Measurements from ENCODE around the gene FMNL2.

FMNL2 gene

DNA sequence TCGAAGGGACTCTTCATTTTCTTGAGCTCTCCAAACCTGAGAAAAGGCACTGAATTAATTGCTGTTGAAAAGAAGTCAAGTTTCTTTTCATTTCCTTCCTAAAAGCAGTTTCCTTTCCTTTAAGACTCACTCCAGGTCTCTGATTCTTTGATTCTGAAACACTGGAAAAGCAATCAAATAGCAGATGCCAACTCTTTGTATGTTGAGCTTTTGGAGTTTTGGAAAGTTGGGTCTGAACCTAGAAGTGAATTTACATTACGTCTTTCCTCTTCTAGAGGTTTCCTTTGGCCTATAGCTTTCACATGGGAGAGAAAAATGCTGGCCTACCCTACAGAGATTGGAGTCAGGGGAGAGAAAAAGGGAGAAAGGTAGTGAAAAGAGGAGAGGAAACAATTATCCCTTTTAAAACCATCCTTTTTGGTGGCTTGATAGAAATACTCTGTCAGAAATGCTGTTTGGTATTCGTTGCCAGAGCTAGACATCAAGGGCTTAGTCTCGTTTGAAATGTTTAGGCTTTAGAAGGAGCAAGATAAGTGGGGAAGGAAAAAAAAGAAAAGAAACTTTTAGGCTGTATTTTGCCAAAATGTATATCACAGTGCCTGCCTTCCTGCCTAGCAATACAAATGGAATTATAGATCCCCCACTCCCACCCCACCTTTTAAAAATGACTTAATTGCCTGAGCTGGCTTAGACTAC lies 194.6 kb downstream of the FMNL2 start:
- DNase-seq (ENCODE audit: low read depth) = no peak

- DNase-seq (ENCODE audit: low read depth) = no peak
These were observed 197.3 kb downstream of the FMNL2 start for GRCh38 chr2:152532241-152532640.

DNA sequence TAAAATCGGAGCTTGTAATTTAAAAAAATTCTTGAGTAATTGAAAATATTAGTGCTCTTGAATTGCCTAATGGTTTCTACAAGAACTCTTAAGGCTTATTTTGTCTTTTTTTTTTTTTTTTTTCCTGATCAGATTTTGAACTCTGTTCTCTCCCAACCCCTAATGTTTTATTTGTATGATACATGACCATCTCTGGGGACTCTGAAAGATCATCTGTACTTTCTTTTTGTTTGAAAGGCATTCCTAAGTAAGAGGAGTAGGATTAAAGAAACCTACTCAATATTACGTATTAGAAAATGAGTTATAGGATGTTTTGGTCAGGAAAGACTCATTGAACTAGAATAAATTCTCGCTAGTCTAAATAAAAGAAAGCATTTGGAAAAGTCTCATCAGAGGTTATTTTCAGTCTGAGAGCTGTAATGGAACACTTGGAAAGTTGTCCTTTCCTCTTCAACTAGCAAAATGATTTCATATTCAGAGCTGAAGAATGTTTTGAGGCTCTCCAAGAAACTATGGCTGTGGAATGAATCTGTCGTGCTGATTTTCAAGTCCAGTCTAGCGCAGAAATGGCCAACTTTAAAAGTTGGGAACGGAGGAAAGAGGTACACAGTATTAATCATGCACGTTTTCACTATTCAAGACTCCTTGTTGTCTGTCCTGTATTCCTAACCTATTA lies 199.6 kb downstream of the FMNL2 start:
- no peak for DNase-seq (ENCODE audit: low read depth)

DNA sequence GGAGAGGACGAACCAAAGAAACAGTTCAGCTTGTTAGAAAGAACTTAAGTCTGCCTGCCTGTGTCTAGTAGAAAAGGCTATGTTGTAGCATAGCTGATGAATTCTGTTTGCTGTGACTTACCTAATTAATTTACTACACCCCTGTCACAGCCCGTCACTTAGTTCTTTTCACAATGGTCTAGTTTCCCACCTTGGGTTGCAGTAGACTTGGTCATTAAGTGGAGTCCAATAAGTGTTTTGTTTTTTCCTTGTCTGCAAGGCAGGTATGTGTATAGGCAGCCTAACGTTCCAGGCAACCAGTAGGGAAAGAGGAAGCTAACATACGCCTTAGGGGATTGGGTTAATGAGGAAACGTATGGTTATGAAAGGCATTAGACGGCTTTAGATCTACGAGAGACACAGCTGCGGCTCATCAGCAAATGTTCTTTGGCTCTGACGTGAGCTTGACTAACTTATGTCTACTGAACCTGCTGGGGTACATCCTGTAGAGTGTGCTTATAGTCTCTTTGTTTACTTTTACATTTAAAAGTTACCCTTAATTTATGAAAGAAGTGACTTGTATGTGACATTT lies 202.2 kb downstream of the FMNL2 start:
- no peak for DNase-seq (ENCODE audit: low read depth)

- no peak for DNase-seq (ENCODE audit: low read depth)
These were observed 204.4 kb downstream of the FMNL2 start for GRCh38 chr2:152539424-152539823.

GRCh38 chr2:152541712-152542111 lies 206.7 kb downstream of the FMNL2 start:
- no peak for DNase-seq (ENCODE audit: low read depth)

GRCh38 chr2:152542337-152542994 lies 207.5 kb downstream of the FMNL2 start:
- DNase-seq (ENCODE audit: low read depth) = no peak

- no peak for DNase-seq (ENCODE audit: low read depth)
These were observed 208.1 kb downstream of the FMNL2 start for GRCh38 chr2:152542995-152543481.

- DNase-seq (ENCODE audit: low read depth) = no peak
These were observed 208.7 kb downstream of the FMNL2 start for GRCh38 chr2:152543717-152544116.

DNA sequence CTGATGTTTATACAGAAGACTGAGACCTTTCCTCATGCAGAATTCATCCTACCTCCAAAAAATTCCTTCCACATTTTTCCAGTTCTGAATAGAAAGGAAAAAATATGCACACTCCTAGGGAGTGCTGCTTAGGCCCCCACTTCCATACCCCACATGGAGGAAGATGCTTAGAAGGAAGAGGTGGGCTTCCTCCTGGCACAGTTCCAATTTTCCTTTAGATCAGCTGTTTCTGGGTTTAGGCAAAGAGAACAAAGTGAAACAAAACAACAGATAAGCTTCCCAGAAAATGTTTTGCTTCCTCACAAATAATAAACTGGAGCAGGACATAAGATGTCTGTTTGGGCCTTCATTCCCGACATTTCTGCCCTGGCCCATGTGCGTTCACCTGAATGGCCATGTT lies 209.7 kb downstream of the FMNL2 start:
- DNase-seq (ENCODE audit: low read depth) = no peak

DNA sequence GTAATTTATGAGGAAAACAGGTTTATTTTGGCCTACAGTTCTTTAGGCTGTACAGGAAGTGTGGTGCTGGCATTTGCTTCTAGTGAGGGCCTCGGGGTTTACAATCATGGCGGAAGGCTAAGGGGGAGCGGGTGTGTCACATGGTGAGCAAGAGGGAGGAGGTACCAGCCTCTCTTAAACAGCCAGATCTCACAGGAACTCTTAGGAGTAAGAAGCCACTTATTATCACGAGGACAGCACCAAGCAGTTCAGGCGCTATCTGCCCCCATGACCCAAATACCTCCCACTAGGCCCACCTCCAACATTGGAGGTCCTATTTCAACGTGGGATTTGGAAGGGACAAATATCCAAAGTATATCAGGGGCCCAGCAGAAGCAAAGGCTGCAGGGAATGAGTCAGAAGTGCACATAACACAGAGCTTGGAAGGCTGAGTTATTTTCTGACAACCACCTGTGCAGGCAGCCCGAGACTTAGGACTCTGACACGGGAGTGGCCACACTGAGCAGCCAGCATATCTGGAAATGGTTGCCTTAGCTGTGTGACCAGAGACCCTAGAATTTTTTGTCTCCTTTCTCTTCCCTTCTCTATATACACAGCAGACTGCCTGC lies 211.4 kb downstream of the FMNL2 start:
- DNase-seq (ENCODE audit: low read depth) = no peak

DNA sequence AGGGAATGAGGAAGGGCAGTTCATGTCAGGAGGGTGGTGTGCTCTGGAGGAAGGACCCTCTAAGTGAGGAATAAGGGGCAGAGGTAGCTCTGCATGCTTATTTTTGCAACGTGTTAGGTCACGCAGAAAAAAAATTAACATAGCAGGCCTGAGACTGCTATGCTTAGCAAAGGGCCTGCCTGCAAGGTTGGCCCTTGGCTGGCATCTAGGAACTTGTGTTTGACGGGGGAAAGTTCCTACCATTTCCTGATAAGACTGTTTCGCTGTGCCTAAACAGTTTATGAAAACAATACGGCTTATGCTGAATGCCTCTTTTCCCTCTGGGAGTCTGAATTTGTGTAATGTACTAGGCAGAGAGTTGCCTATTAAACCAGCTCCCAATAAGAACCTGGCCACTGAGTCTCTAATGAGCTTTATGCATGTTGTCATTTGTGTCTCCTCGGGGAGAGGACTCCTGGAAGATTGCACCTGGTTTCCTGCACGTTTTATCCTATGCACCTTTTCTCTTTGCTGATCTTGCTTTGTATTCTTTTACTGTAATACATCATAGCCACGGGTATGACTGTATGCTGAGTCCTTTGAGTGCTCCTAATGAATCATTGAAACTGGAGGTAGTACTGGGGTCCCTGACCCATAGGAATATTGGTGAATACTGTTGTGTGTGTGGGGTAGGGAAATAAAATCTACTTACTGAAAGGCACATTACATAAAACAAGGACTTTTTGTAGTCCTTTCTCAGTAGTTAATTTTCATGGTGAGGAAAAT lies 213.3 kb downstream of the FMNL2 start:
- no peak for DNase-seq (ENCODE audit: low read depth)

GRCh38 chr2:152548996-152549395 lies 214.0 kb downstream of the FMNL2 start:
- no peak for DNase-seq (ENCODE audit: low read depth)

- DNase-seq (ENCODE audit: low read depth) = no peak
These were observed 214.4 kb downstream of the FMNL2 start for GRCh38 chr2:152549423-152549822.

DNA sequence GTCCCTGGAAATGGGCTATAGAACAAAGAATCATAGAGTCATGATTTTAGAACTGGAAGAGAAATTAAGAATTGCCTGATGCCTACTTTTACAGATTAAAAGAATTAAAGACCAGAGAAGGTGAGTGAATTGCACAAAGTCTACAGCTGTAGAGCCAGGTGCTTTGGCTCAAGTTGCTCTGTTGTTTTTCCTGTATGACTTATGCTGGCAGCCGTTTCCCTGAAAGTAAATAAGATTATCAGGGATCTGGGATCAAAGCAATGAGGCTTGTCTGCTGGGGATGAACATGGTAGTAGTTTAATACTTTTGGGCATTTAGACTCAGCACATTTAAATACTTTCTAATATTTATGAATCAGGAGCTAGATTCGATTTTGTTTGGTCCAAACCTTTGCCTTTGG lies 215.4 kb downstream of the FMNL2 start:
- no peak for DNase-seq (ENCODE audit: low read depth)

DNA sequence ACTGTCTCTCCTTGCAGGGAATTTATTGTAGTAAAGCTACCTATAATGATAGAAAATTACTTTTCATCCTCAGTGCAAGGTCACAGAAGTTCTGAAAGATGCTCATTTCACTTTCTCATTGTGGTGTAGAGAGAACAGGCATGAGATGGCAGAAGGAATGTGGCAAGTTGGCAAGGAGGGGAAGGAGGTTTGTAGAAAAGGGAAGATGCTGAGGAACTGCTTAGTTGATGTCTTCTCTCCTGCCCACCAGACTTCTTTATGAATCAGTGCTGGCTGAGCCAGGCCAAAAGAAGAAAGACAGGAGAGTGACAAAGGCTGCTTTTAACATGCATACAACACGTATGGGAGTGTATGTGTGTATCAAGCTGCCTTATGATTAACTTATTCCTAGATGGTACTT lies 217.9 kb downstream of the FMNL2 start:
- no peak for DNase-seq (ENCODE audit: low read depth)

GRCh38 chr2:152553518-152553917 lies 218.5 kb downstream of the FMNL2 start:
- DNase-seq (ENCODE audit: low read depth) = no peak

- no peak for DNase-seq (ENCODE audit: low read depth)
These were observed 220.1 kb downstream of the FMNL2 start for GRCh38 chr2:152555048-152555447.

DNA sequence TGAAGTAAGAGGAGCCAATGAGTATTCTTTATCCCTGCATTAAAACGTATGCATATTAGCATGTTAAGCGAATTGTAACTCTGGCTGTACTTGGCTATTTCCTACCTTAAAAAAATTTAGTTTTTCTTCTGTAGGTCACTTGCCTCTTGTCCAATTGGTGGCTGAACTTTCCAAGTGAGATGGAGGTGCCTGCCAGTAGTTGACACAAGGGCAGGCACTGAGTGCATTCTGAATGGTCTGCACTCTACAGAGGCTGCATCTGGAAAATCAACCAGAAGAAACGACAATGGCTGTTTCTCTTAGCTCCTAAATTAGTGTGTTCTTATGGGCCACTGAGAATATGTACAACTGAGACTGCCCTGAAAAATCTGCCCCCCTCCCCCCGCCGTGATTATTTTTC lies 221.5 kb downstream of the FMNL2 start:
- no peak for DNase-seq (ENCODE audit: low read depth)

GRCh38 chr2:152557273-152557888 lies 222.4 kb downstream of the FMNL2 start:
- DNase-seq (ENCODE audit: low read depth) = no peak
